SU-DHL-6 (cell line): ENCODE data around the gene OAT.

Experiments used
- H2AFZ ChIP-seq: fragments of 200-600 bp; sonication (generic); 2 replicates; pipeline ENCODE4 v1.6.1; 2014; ENCODE audit warnings: low read depth, mild to moderate bottlenecking, moderate library complexity, mixed read lengths, antibody characterized with exemption, low read length; ENCODE audit not compliant: severe bottlenecking
- H3F3A ChIP-seq: fragments of 200-600 bp; shearing (Covaris generic); 2 replicates; pipeline ENCODE4 v1.6.0; 2016; ENCODE audit warnings: antibody characterized with exemption, mild to moderate bottlenecking; ENCODE audit not compliant: insufficient read depth
- H3K27ac ChIP-seq: fragments of 200-600 bp; sonication (generic); 2 replicates; pipeline ENCODE4 v1.5.1; 2016; ENCODE audit warnings: low read depth, mild to moderate bottlenecking, low read length, moderate library complexity, mixed read lengths
- H3K27me3 ChIP-seq: fragments of 200-600 bp; sonication (generic), shearing (Covaris generic); 2 replicates; pipeline ENCODE4 v1.6.0; 2014; ENCODE audit warnings: mild to moderate bottlenecking, low read length
- H3K36me3 ChIP-seq: fragments of 200-600 bp; sonication (generic); 2 replicates; pipeline ENCODE4 v1.6.1; 2014; ENCODE audit warnings: mild to moderate bottlenecking, low read length, mixed read lengths
- H3K4me2 ChIP-seq: fragments of 300-600, 200-600 bp; shearing (Covaris generic), sonication (generic); 2 replicates; pipeline ENCODE4 v1.6.0; 2014; ENCODE audit warnings: low read length, low read depth, mild to moderate bottlenecking; ENCODE audit not compliant: poor library complexity, severe bottlenecking
- H3K4me3 ChIP-seq: fragments of 200-600 bp; sonication (generic); 2 replicates; pipeline ENCODE4 v1.5.1; 2014; ENCODE audit warnings: antibody characterized with exemption, low read length, mild to moderate bottlenecking, mixed read lengths; ENCODE audit not compliant: insufficient read depth, poor library complexity, severe bottlenecking
- H3K79me2 ChIP-seq: fragments of 200-600 bp; sonication (generic); 2 replicates; pipeline ENCODE4 v1.6.1; 2014; ENCODE audit warnings: mild to moderate bottlenecking, low read length, moderate library complexity; ENCODE audit not compliant: insufficient read depth
- H3K9ac ChIP-seq: fragments of 200-600 bp; sonication (generic); 2 replicates; pipeline ENCODE4 v1.7.0; 2014; ENCODE audit warnings: mild to moderate bottlenecking, low read length
- H3K9me2 ChIP-seq: fragments of 200-600 bp; sonication (generic); replicated peaks from 2 replicates; pipeline ENCODE4 v1.6.1; 2014; ENCODE audit warnings: low read length; ENCODE audit not compliant: insufficient read depth
- H3K9me3 ChIP-seq: fragments of 200-600 bp; sonication (generic); 2 replicates; pipeline ENCODE4 v1.6.1; 2014; ENCODE audit warnings: low read length, mixed read lengths; ENCODE audit not compliant: insufficient read depth
- H4K20me1 ChIP-seq: fragments of 200-600 bp; sonication (generic); 2 replicates; pipeline ENCODE4 v1.6.1; 2014; ENCODE audit warnings: low read depth, mild to moderate bottlenecking, antibody characterized with exemption, low read length, moderate library complexity, mixed read lengths
- CTCF ChIP-seq: fragments of 200-600 bp; sonication (generic); IDR thresholded peaks from one replicate; pipeline ENCODE4 v1.5.1; 2017; ENCODE audit warnings: antibody characterized with exemption, mild to moderate bottlenecking, low read length, moderate library complexity; ENCODE audit not compliant: insufficient read depth, poor library complexity, severe bottlenecking
- EZH2phosphoT487 ChIP-seq: fragments of 200-600 bp; sonication (generic), shearing (Covaris generic); conservative IDR thresholded peaks from 2 replicates; pipeline ENCODE4 v1.6.1; 2018; ENCODE audit warnings: mild to moderate bottlenecking, antibody characterized with exemption, low read length, moderate library complexity, mixed read lengths

The OAT gene

GRCh38 chr10:124367414-124367813, 51.3 kb downstream of the OAT start:
- H3K36me3 ChIP-seq: no peaks in the 10 kb centered on the region
- no peaks in the 10 kb centered on the region for H3K9me3 ChIP-seq
- TF ChIP-seq CTCF: no peak
- TF ChIP-seq EZH2phosphoT487: no peak
- no peak overlapping the region for H3K9ac ChIP-seq
- no peaks in the 10 kb centered on the region for H3K27me3 ChIP-seq
- no peak overlapping the region for H2AFZ ChIP-seq
- H3K79me2 ChIP-seq: no peaks in the 10 kb centered on the region
- no peak overlapping the region for H3K4me2 ChIP-seq
- H3F3A ChIP-seq: no peaks in the 10 kb centered on the region
- H3K27ac ChIP-seq: no peak overlapping the region
- H3K9me2 ChIP-seq: no peaks in the 10 kb centered on the region
- H4K20me1 ChIP-seq: no peaks in the 10 kb centered on the region
- no peak overlapping the region for H3K4me3 ChIP-seq

- Histone ChIP-seq H3K79me2 (no peaks in the 10 kb centered on the region), H4K20me1 (no peaks in the 10 kb centered on the region), H3K9me2 (no peaks in the 10 kb centered on the region), H3K27ac (no peak overlapping the region), H3K9me3 (no peaks in the 10 kb centered on the region), H3K4me2 (no peak overlapping the region), H3K27me3 (no peaks in the 10 kb centered on the region), H3K36me3 (no peaks in the 10 kb centered on the region), H3K9ac (no peak overlapping the region), H3K4me3 (no peak overlapping the region), H2AFZ (no peak overlapping the region), H3F3A (no peaks in the 10 kb centered on the region)
- TF ChIP-seq CTCF (no peak), EZH2phosphoT487 (no peak)
Observed at GRCh38 chr10:124366825-124367224, 51.9 kb downstream of the OAT start.

GRCh38 chr10:124366343-124366742, 52.4 kb downstream of the OAT start:
- TF ChIP-seq CTCF (no peak), EZH2phosphoT487 (no peak)
- Histone ChIP-seq H3K4me3 (no peak overlapping the region), H3K9me2 (no peaks in the 10 kb centered on the region), H3K36me3 (no peaks in the 10 kb centered on the region), H3F3A (no peaks in the 10 kb centered on the region), H3K4me2 (no peak overlapping the region), H4K20me1 (no peaks in the 10 kb centered on the region), H3K27ac (no peak overlapping the region), H3K9me3 (no peaks in the 10 kb centered on the region), H3K27me3 (no peaks in the 10 kb centered on the region), H3K9ac (no peak overlapping the region), H2AFZ (no peak overlapping the region), H3K79me2 (no peaks in the 10 kb centered on the region)

- Histone ChIP-seq H3F3A (no peaks in the 10 kb centered on the region), H3K79me2 (no peaks in the 10 kb centered on the region), H3K9me2 (no peaks in the 10 kb centered on the region), H3K9ac (no peak overlapping the region), H3K9me3 (no peaks in the 10 kb centered on the region), H2AFZ (no peak overlapping the region), H3K4me3 (no peak overlapping the region), H4K20me1 (no peaks in the 10 kb centered on the region), H3K36me3 (no peaks in the 10 kb centered on the region), H3K27me3 (no peaks in the 10 kb centered on the region), H3K4me2 (no peak overlapping the region), H3K27ac (no peak overlapping the region)
- no peak for TF ChIP-seq CTCF
Observed at GRCh38 chr10:124364674-124365073, 54.0 kb downstream of the OAT start.
